Myocyte (in vitro differentiated cells): ENCODE data around the gene RIT2. TPM values are rescaled to one million over a fixed set of nuclear protein-coding genes. Genes with fewer than 3 reads are reported as not detected.
"Not testable (repeated sequence)": the region's sequence is repeated elsewhere in the genome, so short reads cannot be mapped to it uniquely, and the experiment has no call there.

Experiments used
- DNase-seq: peaks from one replicate; pipeline ENCODE4 v3.0.0-alpha.2; 2012; ENCODE audit warnings: low read depth
- total RNA-seq: library from RNA; depleted of rRNA; stranded (reverse); fragments of >200 nt; gene quantifications from 2 replicates; pipeline ENCODE4 v1.2.3, GENCODE V29; 2014

RIT2 gene
- total RNA-seq, 1 donor from 2014 or later: not detected

- no peak for DNase-seq
Measured at GRCh38 chr18:42773870-42774269, 341.6 kb downstream of the RIT2 start.

- DNase-seq: no peak
Measured at GRCh38 chr18:42771936-42772335, 343.5 kb downstream of the RIT2 start.

- no peak for DNase-seq
Measured at GRCh38 chr18:42765302-42765701, 350.2 kb downstream of the RIT2 start.

GRCh38 chr18:42760290-42760689 lies 355.2 kb downstream of the RIT2 start:
- DNase-seq: no peak

GRCh38 chr18:42758852-42759251 lies 356.6 kb downstream of the RIT2 start:
- DNase-seq: no peak

- DNase-seq: no peak
Measured at GRCh38 chr18:42756214-42756613, 359.3 kb downstream of the RIT2 start.

- no peak for DNase-seq
Measured at GRCh38 chr18:42752916-42753315, 362.6 kb downstream of the RIT2 start.

- DNase-seq: no peak
Measured at GRCh38 chr18:42746794-42747193, 368.7 kb downstream of the RIT2 start.

GRCh38 chr18:42745931-42746330 lies 369.6 kb downstream of the RIT2 start:
- DNase-seq: no peak

- DNase-seq: no peak
Measured at GRCh38 chr18:42745171-42745570, 370.3 kb downstream of the RIT2 start.

GRCh38 chr18:42743373-42744138 lies 371.9 kb downstream of the RIT2 start:
- DNase-seq: no peak

GRCh38 chr18:42742969-42743368 lies 372.5 kb downstream of the RIT2 start:
- DNase-seq: no peak

GRCh38 chr18:42742474-42742873 lies 373.0 kb downstream of the RIT2 start:
- no peak for DNase-seq

- DNase-seq: not testable (repeated sequence)
Measured at GRCh38 chr18:42741805-42742347, 373.6 kb downstream of the RIT2 start.

GRCh38 chr18:42741299-42741698 lies 374.2 kb downstream of the RIT2 start:
- not testable (repeated sequence) for DNase-seq

GRCh38 chr18:42736074-42736473 lies 379.4 kb downstream of the RIT2 start:
- DNase-seq: no peak

GRCh38 chr18:42734520-42734919 lies 381.0 kb downstream of the RIT2 start:
- DNase-seq: no peak

GRCh38 chr18:42730272-42730671 lies 385.2 kb downstream of the RIT2 start:
- DNase-seq: no peak

GRCh38 chr18:42719221-42719620 lies 396.3 kb downstream of the RIT2 start:
- no peak for DNase-seq

GRCh38 chr18:42712065-42712464 lies 403.4 kb downstream of the RIT2 start:
- DNase-seq: no peak

GRCh38 chr18:42707080-42707479 lies 408.4 kb downstream of the RIT2 start:
- no peak for DNase-seq

GRCh38 chr18:42706618-42707017 lies 408.9 kb downstream of the RIT2 start:
- no peak for DNase-seq

GRCh38 chr18:42706029-42706608 lies 409.4 kb downstream of the RIT2 start:
- DNase-seq: no peak
